Tibial nerve (tissue), 4 donors: ENCODE results near the gene ZSWIM3. TPM values are rescaled to one million over a fixed set of nuclear protein-coding genes. Genes with fewer than 3 reads are reported as not detected.

Source experiments
- DNase-seq, 2 donors: peaks; one replicate each; pipeline ENCODE4 v3.0.0-alpha.2; 2019; ENCODE audit warnings: low spot score in 2 of 2
- H3K27ac ChIP-seq, 4 donors: fragments of 200-600 bp; sonication (generic) in 3 of 4; one replicate each; pipeline ENCODE4 v1.5.1; 2017 to 2019; ENCODE audit warnings: mild to moderate bottlenecking in 1 of 4
- H3K27me3 ChIP-seq, 2 donors: fragments of 200-600 bp; sonication (generic) in 1 of 2; one replicate each; pipeline versions ENCODE4 v1.5.1 to v1.6.0; 2017 to 2019
- H3K36me3 ChIP-seq, 3 donors: fragments of 200-600 bp; sonication (generic); one replicate each; pipeline ENCODE4 v1.5.1; 2018 to 2019
- H3K4me1 ChIP-seq, 4 donors: fragments of 200-600 bp; sonication (generic) in 3 of 4; one replicate each; pipeline ENCODE4 v1.5.1; 2017 to 2019
- H3K4me3 ChIP-seq, 4 donors: fragments of 200-600 bp; sonication (generic) in 3 of 4; one replicate each; pipeline ENCODE4 v1.5.1; 2017 to 2019; ENCODE audit warnings: mild to moderate bottlenecking in 1 of 4, moderate library complexity in 1 of 4
- H3K9me3 ChIP-seq, 4 donors: fragments of 200-600 bp; sonication (generic) in 3 of 4; one replicate each; pipeline ENCODE4 v1.5.1; 2017 to 2019
- CTCF ChIP-seq, 5 experiments: fragments of 200-600 bp in 3 of 5; fragments of 450-650 bp in 2 of 5; sonication (generic) in 3 of 5; IDR thresholded peaks; one replicate each; pipeline ENCODE4 v1.5.1; 2016 to 2019; ENCODE audit warnings: antibody characterized with exemption in 5 of 5, mild to moderate bottlenecking in 3 of 5, moderate library complexity in 2 of 5
- EP300 ChIP-seq, 2 donors: sonication (generic); formaldehyde crosslinking; IDR thresholded peaks; one replicate each; pipeline ENCODE4 v1.6.1; 2017; ENCODE audit warnings: antibody characterized with exemption in 2 of 2, mild to moderate bottlenecking in 1 of 2
- POLR2A ChIP-seq, 2 donors: fragments of 450-650 bp; IDR thresholded peaks; one replicate each; pipeline ENCODE4 v1.6.1; 2017; ENCODE audit warnings: antibody characterized with exemption in 2 of 2, mild to moderate bottlenecking in 2 of 2, moderate library complexity in 2 of 2
- WGBS, 2 donors: methylation state at CpG; one replicate each; pipeline ENCODE4 v1.1.5; 2018; 5-methylcytosine and 5-hydroxymethylcytosine counted together
- total RNA-seq, 4 donors: library from RNA; depleted of rRNA; stranded (reverse); fragments of >200 nt; gene quantifications; one replicate each; pipeline ENCODE4 v1.1.0, GENCODE V29; 2016

ZSWIM3 gene
- total RNA-seq, 4 donors from 2014 or later = 3.1 to 6.3 (median 4.8) TPM

- peak; percentile 84 to 90 for DNase-seq
- Histone ChIP-seq H3K4me1 (peaks cover 0 to 62% (median 13%) of the 10 kb centered on the region in 4 donors), H3K27ac (peak within 1 kb of the TSS; percentile 87 to 97 (median 92)), H3K4me3 (peak within 1 kb of the TSS; percentile 62 to 81 (median 71)), H3K36me3 (peaks cover 0 to 7% (median 0%) of the 10 kb centered on the region in 3 donors), H3K27me3 (no peaks in the 10 kb centered on the region), H3K9me3 (no peaks in the 10 kb centered on the region)
- TF ChIP-seq POLR2A (IDR thresholded peaks at IDR 0.05) (no peak), EP300 (IDR thresholded peaks at IDR 0.05) (peak; percentile 81 to 96)
- WGBS, 2 donors = 3 to 6% methylated on average over 21 to 34 of the region's 35 CpGs
These were observed 24.2 kb upstream of the ZSWIM3 start, which contains the start of gene SNX21 for GRCh38 chr20:45833030-45833882. TSS of gene SNX21 (plus strand) at chr20:45833799. CDS start at chr20:45833920, 121 bp downstream.

GRCh38 chr20:45833883-45834796 is 23.3 kb upstream of the ZSWIM3 start:
- DNase-seq = peak; percentile 61 to 62
- peaks cover 0 to 16% (median 0%) of the 10 kb centered on the region in 3 donors for H3K36me3 ChIP-seq
- H3K4me1 ChIP-seq = peaks cover 0 to 54% (median 11%) of the 10 kb centered on the region in 4 donors
- H3K27me3 ChIP-seq = no peaks in the 10 kb centered on the region
- peak in 1 of 2 donors; percentile 62 for TF ChIP-seq EP300 (IDR thresholded peaks at IDR 0.05)
- TF ChIP-seq CTCF (IDR thresholded peaks at IDR 0.05) = peak in 1 of 5 experiments; percentile 5
- peak in 1 of 2 donors; percentile 70 for TF ChIP-seq POLR2A (IDR thresholded peaks at IDR 0.05)
- peak overlapping the region; percentile 62 to 81 (median 71) for H3K4me3 ChIP-seq
- 3 to 6% methylated on average over 38 to 40 of the region's 71 CpGs for WGBS, 2 donors
- no peaks in the 10 kb centered on the region for H3K9me3 ChIP-seq
- H3K27ac ChIP-seq = peak overlapping the region; percentile 87 to 97 (median 92)

- Histone ChIP-seq H3K27ac (peak overlapping the region; percentile 87 to 97 (median 92)), H3K4me1 (peaks cover 0 to 48% (median 11%) of the 10 kb centered on the region in 4 donors), H3K27me3 (no peaks in the 10 kb centered on the region), H3K9me3 (no peaks in the 10 kb centered on the region), H3K4me3 (peak overlapping the region; percentile 62 to 81 (median 71)), H3K36me3 (peaks cover 0 to 21% (median 0%) of the 10 kb centered on the region in 3 donors)
- WGBS, 2 donors = 57 to 69% methylated on average over 9 to 13 of the region's 14 CpGs
- DNase-seq = no peak
- TF ChIP-seq EP300 (IDR thresholded peaks at IDR 0.05) = no peak
- no peak for TF ChIP-seq CTCF (IDR thresholded peaks at IDR 0.05)
- no peak for TF ChIP-seq POLR2A (IDR thresholded peaks at IDR 0.05)
These were observed 22.6 kb upstream of the ZSWIM3 start for GRCh38 chr20:45834797-45835161.

- Histone ChIP-seq H3K36me3 (peaks cover 0 to 26% (median 0%) of the 10 kb centered on the region in 3 donors), H3K27me3 (no peaks in the 10 kb centered on the region), H3K4me1 (peaks cover 0 to 46% (median 11%) of the 10 kb centered on the region in 4 donors), H3K9me3 (no peaks in the 10 kb centered on the region), H3K27ac (peak overlapping the region; percentile 87 to 97 (median 92)), H3K4me3 (peak overlapping the region; percentile 62 to 81 (median 71))
- DNase-seq = no peak
- TF ChIP-seq POLR2A (IDR thresholded peaks at IDR 0.05) (no peak), EP300 (IDR thresholded peaks at IDR 0.05) (no peak), CTCF (IDR thresholded peaks at IDR 0.05) (no peak)
- WGBS, 2 donors = 33 to 36% methylated on average over 3 of the region's 3 CpGs
These were observed 22.1 kb upstream of the ZSWIM3 start for GRCh38 chr20:45835329-45835765.

- Histone ChIP-seq H3K27me3 (no peaks in the 10 kb centered on the region), H3K27ac (peak overlapping the region; percentile 87 to 97 (median 92)), H3K4me3 (peak overlapping the region in 2 of 4 donors; percentile 75 to 81), H3K36me3 (peaks cover 0 to 31% (median 2%) of the 10 kb centered on the region in 3 donors), H3K9me3 (no peaks in the 10 kb centered on the region), H3K4me1 (peaks cover 0 to 46% (median 11%) of the 10 kb centered on the region in 4 donors)
- peak in 1 of 2 donors; percentile 49 for DNase-seq
- 59 to 63% methylated on average over 5 of the region's 5 CpGs for WGBS, 2 donors
- TF ChIP-seq CTCF (IDR thresholded peaks at IDR 0.05) = no peak
- no peak for TF ChIP-seq POLR2A (IDR thresholded peaks at IDR 0.05)
- no peak for TF ChIP-seq EP300 (IDR thresholded peaks at IDR 0.05)
These were observed 21.6 kb upstream of the ZSWIM3 start for GRCh38 chr20:45835825-45836224.
